Activated T-helper 1 cell treated with anti-CD3 and anti-CD28 coated beads, Interleukin-12 subunit alpha, Interleukin-12 subunit beta, Interleukin-2, Interleukin-4 antibody, amounts not matched to agents 30 ng/mL and 10 ng/mL and 1 ng/mL, durations not matched to agents 14 hours and 24 hours and 36 hours (primary cell): Measurements from ENCODE around the gene KCNIP2. TPM values are rescaled to one million over a fixed set of nuclear protein-coding genes. Genes with fewer than 3 reads are reported as not detected.

Experiments
- total RNA-seq: library from RNA; stranded (reverse); gene quantifications from 2 replicates; pipeline ENCODE4 v1.2.3, GENCODE V29; 2022

The KCNIP2 gene
- total RNA-seq, 1 donor from 2014 or later: 2.5 TPM

Other genes with a start within 250 kb of the KCNIP2 start
- 29.2 and 30.5 TPM in 2 replicates for gene FBXW4, start 148.6 kb downstream of the KCNIP2 start, total RNA-seq
- gene FGF8, start 67.7 kb downstream of the KCNIP2 start, total RNA-seq: not detected in 2 replicates
- 149 and 151 TPM in 2 replicates for gene NPM3, start 60.4 kb downstream of the KCNIP2 start, total RNA-seq
- 113 and 117 TPM in 2 replicates for gene OGA, start 25.4 kb downstream of the KCNIP2 start, total RNA-seq
- gene ARMH3, start 212.4 kb upstream of the KCNIP2 start, total RNA-seq: 21.5 and 24.8 TPM in 2 replicates
- gene HPS6, start 221.5 kb upstream of the KCNIP2 start, total RNA-seq: 24.5 and 26.8 TPM in 2 replicates